T-helper 1 cell treated with Interleukin-12 subunit alpha and Interleukin-12 subunit beta and Interleukin-4 antibody, amounts not matched to agents 30 ng/mL and 1 ng/mL, for 36 hours (primary cell): ENCODE data around the gene RBM18. TPM values are rescaled to one million over a fixed set of nuclear protein-coding genes. Genes with fewer than 3 reads are reported as not detected.

Experiments
- intact Hi-C: fragments of 100-400 bp; cut with micrococcal nuclease; formaldehyde crosslinking; loops from one replicate; pipeline ENCODE4 v1.15.1; 2024
- total RNA-seq: library from RNA; stranded (reverse); gene quantifications from 2 replicates; pipeline ENCODE4 v1.2.3, GENCODE V29; 2022

RBM18 gene
- total RNA-seq, 1 donor from 2014 or later, result 23.9 TPM

DNA sequence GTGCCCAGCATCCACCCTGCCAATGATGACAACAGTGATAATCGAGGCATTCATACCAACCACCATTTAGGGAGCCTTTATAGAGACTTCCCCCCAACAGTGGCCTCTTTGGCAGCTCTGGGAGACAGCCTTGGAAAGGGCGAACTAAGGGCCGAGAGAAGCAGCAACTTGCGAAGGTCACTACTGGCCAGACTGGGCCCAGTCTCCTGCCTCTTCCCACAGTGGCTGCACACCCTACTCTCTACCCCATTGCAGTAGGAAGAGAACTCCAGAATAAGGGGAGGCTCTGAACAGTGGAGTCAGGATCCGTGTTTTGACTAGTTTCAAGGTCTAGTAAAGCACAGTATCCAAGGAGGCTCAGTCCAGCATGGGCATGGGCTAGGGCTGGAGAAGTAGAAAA, 41.2 kb downstream of the RBM18 start:
- intact Hi-C loops, result no loop called here

DNA sequence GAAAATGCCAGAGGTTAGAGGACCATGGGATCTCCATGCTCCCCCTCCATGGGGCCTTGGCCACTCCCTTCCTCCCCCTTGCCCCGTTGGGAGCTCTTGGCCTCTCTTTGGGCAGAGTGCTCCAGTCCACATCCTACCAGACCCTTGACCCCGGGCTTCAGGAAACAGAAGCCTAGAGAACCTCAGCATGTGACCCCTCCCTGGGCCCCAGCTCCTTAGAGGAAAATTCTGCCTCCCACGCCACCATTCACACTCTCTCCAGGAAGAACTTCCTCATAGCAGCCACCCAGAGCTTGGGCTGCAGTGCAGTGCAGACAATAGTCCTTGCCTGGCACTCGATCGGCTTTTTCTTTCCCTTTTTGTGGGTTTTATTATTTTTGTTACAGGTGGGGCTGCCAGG, 41.8 kb downstream of the RBM18 start:
- intact Hi-C loops, result no loop called here

- intact Hi-C loops, result no loop called here
These were observed 43.3 kb downstream of the RBM18 start for GRCh38 chr9:122221183-122221811.

DNA sequence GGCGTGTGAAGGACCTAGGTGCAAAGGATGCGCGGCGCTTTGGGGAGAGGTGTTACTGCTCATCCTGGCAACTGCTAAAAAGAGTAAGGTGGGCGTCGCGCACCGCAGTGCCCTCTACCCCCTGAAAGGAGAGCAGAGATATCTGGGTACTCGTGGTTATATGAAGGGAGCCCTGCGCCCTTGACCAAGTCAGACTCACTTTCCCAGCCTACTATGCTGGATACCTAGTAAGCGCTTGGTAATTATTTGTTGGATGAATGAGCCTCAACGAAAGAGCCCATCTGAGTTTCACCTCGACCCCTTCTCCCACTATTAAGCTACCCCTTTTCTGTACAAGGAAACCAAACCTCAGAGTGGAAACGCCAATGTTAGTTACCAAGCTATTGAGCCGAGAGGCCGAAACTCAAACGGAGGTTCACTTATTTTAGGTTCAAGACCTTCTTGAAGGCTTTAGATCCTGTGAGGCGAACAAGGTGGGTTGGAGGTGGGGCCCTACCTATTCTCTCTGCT, 43.9 kb downstream of the RBM18 start:
- intact Hi-C loops, result no loop called here

- intact Hi-C loops, result loop anchor here (1.0 to 2.0 kb wide), 2 partner anchors 45 to 127 kb away; partner anchors contain the start of gene TTLL11
These were observed 44.6 kb downstream of the RBM18 start for GRCh38 chr9:122219856-122220672.

DNA sequence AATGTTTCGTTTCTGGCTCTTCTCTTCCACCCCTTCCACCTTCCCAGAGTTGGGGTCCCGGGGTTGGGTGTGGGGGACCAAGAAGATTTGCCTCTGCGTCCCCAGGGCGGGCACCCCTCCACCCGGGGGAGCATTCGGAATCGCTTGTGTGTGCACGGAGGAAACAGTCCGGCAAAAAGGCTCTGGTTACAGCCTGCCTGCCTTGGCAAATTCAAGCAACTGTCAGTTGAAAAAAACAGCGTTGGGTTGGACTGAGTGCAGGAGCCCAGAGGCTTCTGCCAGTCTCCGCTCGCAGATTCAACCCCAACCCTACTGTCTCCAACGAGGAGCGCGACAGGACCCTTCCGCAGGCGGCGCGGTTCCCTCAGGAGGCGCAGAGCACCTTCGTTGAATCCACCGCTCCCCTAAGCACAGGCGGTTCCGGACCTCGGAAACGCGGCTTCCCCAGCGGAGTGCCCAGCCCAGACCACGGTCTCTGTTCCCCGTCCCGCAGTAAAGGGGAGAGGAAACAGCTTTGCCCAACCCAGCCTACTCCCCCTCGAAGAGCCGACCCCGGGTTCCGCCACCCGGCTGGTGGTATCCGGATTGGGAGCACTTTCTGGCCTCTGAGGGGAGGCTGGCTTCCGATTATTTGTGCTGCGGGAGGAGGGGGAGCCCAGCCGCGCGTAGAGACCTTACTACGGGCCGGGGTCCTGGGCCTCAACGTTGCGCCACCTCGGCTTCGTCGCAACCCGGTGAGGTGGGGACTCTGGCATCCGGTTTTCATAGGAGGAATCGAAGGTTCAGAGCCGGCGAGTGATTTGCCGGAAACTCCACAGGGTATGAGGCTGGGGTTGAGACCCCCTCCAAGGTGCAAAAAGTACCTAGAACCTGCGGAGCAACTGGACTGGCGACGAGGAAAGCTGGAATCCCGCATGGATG, 45.4 kb downstream of the RBM18 start:
- intact Hi-C loops, result loop anchor here (1.0 to 2.0 kb wide), 2 partner anchors 46 to 126 kb away; partner anchors contain the start of gene TTLL11

DNA sequence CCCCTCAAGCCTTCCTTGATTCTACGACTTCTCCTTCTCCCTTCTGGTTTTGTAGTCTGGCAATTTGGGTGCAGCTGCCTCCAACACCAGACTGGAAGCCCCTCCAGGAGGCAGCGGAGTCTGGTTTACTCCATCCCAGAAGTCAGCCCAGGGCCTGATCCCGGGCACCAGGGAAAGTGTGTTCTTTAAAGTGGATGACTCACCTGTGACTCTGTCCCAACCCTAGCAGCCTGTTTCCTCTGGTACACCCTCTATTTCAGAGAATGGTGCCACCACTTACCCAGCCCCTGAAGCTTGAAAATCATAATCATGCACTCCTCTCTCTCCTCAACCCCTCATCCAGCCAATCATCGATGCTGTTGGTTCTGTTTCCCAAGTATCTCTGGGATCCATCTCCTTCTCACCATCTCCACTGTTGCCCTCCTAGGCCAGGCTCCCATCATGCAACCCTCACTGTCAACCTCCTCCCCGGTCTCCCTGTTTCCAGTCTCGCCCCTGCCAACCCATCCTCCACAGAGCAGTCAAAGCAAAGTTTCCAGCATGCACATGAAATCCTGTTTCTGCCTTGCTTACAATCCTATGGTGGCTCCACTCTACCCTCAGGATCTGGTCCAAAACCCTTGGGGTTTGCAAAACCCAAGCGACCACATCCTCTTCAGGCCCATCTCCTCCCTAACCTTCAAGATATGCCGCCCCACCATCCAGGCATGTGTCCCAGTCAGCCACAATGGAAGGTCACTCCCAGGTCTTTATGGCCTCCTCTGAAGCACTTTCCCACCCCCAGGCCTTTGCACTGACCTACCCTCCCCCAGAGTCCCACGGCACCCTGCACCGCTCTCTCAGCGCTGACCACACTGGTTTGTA, 46.3 kb downstream of the RBM18 start:
- intact Hi-C loops, result loop anchor here (2.0 kb wide), 1 partner anchor 126 kb away; the partner anchor contains the start of gene TTLL11

- intact Hi-C loops, result loop anchor here (2.0 kb wide), 1 partner anchor 125 kb away; the partner anchor contains the start of gene TTLL11
These were observed 47.0 kb downstream of the RBM18 start for GRCh38 chr9:122217640-122218039.

DNA sequence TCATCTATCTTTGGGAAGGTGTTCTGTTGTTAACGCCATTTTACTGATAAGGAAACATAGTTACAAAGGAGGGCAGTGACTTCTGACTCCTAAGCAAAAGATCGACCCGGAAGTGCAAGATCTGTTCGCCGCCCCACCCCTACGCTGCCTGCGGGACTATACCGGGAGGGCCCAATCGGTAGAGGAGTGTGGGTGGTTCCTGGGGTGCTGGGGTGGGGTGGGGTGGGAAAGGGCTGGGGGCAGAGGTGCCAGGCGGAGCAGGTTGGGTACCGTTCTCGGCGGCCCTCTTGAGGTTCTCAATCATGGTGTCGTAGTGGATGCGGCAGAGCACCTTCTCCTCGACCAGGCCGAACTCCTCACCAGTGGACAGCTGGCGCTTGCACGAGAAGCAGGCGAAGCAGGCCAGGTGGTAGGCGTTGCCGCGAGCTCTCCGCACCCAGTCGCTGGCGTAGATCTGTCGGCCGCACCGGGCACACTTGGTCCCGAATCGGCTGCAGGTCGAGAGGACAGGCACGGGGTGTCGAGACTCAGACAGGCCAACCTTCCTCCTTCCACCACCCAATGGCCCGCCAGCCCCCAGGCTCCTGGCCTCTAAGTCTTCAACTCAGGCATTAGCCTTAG, 47.7 kb downstream of the RBM18 start:
- intact Hi-C loops, result no loop called here

DNA sequence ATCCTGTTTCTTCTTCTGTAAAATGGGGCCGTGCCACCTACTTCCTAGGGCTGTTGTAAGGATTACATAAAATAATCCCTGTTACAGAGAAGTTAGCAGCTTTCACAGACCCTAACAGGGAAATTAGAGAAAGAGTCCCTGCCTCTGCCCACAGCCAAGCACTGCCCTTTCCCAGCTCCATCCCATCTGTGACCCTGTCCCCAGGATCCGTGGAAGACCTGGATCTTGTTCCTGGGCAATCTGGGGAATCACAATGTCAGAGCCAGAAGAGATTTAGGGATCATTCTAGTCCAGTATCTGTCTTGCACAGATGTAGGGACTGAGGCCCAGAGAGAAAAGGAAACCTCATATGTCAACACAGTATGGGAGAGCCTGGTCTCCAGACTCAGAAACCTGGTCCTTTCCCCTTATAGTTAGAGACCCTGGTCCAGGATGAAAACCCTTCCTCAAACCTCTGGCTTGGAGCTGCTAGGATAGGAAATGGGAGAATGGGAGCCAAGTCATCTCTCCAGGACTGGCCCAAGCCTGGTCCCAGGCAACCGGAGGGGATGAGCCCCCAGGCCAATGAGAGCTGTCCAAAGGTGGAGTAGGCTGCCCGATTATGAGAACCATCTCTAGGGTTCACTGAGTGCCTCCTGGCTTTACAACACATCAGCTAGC, 48.4 kb downstream of the RBM18 start:
- intact Hi-C loops, result no loop called here

GRCh38 chr9:122215663-122216062, 49.0 kb downstream of the RBM18 start:
- intact Hi-C loops, result no loop called here

GRCh38 chr9:122214507-122214906, 50.1 kb downstream of the RBM18 start:
- intact Hi-C loops, result loop anchor here (1.0 kb wide), 2 partner anchors 50 to 55 kb away; partner anchors contain the start of genes MORN5, MRRF, NDUFA8 and RBM18

GRCh38 chr9:122213589-122214413, 50.8 kb downstream of the RBM18 start:
- intact Hi-C loops, result loop anchor here (1.0 kb wide), 2 partner anchors 50 to 54 kb away; partner anchors contain the start of genes MORN5, MRRF, NDUFA8 and RBM18

- intact Hi-C loops, result no loop called here
These were observed 51.5 kb downstream of the RBM18 start for GRCh38 chr9:122213102-122213588.

DNA sequence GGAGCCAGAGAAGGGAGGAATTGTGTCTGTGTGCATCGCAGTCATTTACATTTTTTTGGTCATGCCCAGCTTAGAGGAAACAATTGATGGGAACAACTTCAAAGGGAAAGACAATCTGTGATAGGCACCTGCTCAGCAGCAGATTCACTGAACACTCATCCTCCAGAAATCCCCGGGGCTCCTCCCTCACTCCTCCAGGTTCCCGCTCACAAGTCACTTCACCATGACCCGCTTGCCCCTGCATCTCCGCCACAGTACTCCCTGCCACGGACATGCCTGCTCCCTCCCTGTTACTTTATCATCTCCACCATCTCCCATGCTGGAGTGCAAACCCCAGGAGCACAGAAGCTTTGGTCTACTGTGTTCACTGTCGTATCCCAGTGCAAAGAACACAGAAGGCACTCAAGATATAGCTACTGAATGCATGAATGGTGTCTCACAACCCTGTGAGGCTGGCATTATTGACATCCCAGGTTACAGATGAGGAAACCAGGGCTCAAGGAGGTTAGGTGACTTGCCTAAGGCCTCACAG, 52.1 kb downstream of the RBM18 start:
- intact Hi-C loops, result no loop called here

GRCh38 chr9:122209451-122209850, 55.2 kb downstream of the RBM18 start:
- intact Hi-C loops, result no loop called here

DNA sequence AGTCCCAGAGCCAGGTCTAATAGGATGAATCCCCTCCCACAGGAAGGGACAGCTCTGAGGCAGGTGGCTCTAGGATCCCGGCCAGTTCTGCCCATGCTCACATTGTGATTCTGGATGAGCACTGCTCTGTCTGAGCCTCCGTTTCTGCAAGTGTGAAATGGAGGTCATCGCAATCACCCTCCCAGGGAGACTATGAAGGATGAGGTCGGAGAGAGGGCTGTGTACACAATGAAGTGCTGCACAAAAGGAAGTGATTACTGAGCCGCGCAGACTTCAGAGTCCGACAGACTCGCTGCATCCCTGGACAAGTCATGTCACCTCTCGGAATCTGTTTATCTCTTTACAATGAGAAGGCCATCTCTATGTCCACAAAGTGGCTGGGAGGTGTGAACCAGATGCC, 57.5 kb downstream of the RBM18 start:
- intact Hi-C loops, result no loop called here
